ENCODE data around the gene MZF1. TPM values are rescaled to one million over a fixed set of nuclear protein-coding genes. Genes with fewer than 3 reads are reported as not detected.

The MZF1 gene
- total RNA-seq, 1 donor from 2014 or later = 23.7 TPM

Other genes starting within 250 kb of the MZF1 start
- 4.2 and 4.6 TPM in 2 replicates for gene ZSCAN22, start 246.3 kb downstream of the MZF1 start, total RNA-seq
- gene A1BG, start 219.8 kb downstream of the MZF1 start, total RNA-seq = 7.6 and 7.7 TPM in 2 replicates
- gene ZNF497, start 210.6 kb downstream of the MZF1 start, total RNA-seq = 0.79 and 1.1 TPM in 2 replicates
- gene ZNF837, start 192.3 kb downstream of the MZF1 start, total RNA-seq = 0.89 and 1.1 TPM in 2 replicates
- 1,286 and 1,288 TPM in 2 replicates for gene RPS5, start 186.1 kb downstream of the MZF1 start, total RNA-seq
- 0.54 and 1.1 TPM in 2 replicates for gene RNF225, start 177.7 kb downstream of the MZF1 start, total RNA-seq
- gene ZNF584, start 164.7 kb downstream of the MZF1 start, total RNA-seq = 17.4 and 17.7 TPM in 2 replicates
- 3.6 and 3.8 TPM in 2 replicates for gene ZNF132, start 133.2 kb downstream of the MZF1 start, total RNA-seq
- gene ZNF324B, start 121.7 kb downstream of the MZF1 start, total RNA-seq = 14.4 and 15.2 TPM in 2 replicates
- gene ZNF324, start 106.3 kb downstream of the MZF1 start, total RNA-seq = 13.6 and 14.7 TPM in 2 replicates
- gene ZNF446, start 97.0 kb downstream of the MZF1 start, total RNA-seq = 6.3 and 6.8 TPM in 2 replicates
- 24.6 and 27.0 TPM in 2 replicates for gene SLC27A5, start 61.3 kb downstream of the MZF1 start, total RNA-seq
- 16.8 and 17.5 TPM in 2 replicates for gene ZBTB45, start 53.5 kb downstream of the MZF1 start, total RNA-seq
- 689 and 698 TPM in 2 replicates for gene TRIM28, start 29.3 kb downstream of the MZF1 start, total RNA-seq
- gene CHMP2A, start 18.2 kb downstream of the MZF1 start, total RNA-seq = 108 and 114 TPM in 2 replicates
- gene UBE2M, start 14.7 kb downstream of the MZF1 start, total RNA-seq = 161 and 175 TPM in 2 replicates

Measured in activated CD4-positive, alpha-beta T cell treated with anti-CD3 and anti-CD28 coated beads, Interleukin-2, amount 10 ng/mL, durations not matched to agents 24 days and 14 days (primary cell).